Erythroblast (primary cell): Measurements from ENCODE around the gene PRAMEF5.
"Not testable (repeated sequence)": the region's sequence is repeated elsewhere in the genome, so short reads cannot be mapped to it uniquely, and the experiment has no call there.

Source experiments
- DNase-seq, 2 experiments: peaks; one replicate each; lab custom pipeline; 2025; lab: John Stamatoyannopoulos, UW
- GATA1 ChIP-seq: IDR thresholded peaks from 2 replicates; pipeline ENCODE4 v1.6.1; 2011; ENCODE audit warnings: low read depth, mild to moderate bottlenecking, control low read depth, low read length, moderate library complexity
- POLR2A ChIP-seq: IDR thresholded peaks from 2 replicates; pipeline ENCODE4 v1.6.1; 2011; ENCODE audit warnings: mild to moderate bottlenecking, low read length

The PRAMEF5 gene

DNA sequence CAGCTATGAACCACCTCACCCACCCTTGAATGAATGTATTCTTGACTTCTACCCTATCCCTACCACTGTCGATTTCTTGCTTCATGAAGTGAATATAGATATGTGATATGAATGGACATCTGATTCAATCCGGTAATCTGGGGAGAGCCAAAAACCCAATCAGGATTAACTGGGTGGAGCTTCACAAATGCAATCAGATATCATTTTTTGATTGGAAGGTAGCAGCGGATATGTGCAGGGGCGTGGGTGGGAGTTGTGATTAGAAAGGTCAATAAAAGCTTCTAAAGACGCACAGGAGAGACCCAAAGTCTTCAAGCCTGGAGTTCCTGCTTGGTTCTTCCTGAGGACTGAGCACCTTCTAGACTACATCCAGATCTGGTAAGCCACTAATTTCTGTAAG, at the start of gene PRAMEF5:
TSS of gene PRAMEF5 (plus strand) at position 301 of the 400 bp plus-strand sequence. CDS start 5,071 bp downstream, outside the sequence.
- DNase-seq = not testable (repeated sequence)

DNA sequence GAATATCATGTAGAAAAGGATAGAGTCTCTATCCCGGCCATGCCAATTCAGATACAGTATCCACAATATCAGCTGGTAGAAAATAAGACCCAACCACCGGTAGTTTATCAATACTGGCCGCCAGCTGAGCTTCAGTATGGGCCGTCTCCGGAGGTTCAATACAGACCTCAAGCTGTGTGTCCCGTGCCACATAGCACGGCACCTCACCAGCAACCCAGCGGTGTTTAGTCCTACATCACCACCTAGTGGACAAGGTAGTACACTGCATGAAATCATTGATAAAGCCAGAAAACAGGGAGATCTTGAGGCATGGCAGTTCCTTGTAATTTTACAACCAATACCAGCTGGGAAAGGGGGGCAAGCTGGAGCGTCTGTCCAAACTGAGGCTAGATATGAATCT, 45.3 kb upstream of the PRAMEF5 start:
- DNase-seq = not testable (repeated sequence)

DNA sequence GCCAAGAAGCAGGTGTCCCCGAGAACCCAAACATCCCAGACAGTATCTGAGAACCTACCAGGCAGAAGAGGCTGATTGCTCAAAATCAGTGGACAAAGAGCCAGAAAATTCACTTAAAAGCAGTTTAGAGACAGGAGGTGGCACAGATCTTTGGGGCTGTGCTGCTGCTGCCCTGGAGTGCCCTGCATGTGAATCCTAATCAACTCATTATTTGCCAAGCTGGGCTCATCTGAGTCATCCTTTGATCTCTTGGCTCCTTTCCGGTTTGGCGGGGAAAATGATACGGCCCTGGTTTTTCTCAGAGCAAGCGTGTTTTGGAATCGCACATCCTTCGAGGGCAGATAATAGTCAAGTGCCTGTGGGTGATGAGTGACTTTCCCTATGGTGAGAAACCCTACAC, 37.4 kb upstream of the PRAMEF5 start:
- DNase-seq = not testable (repeated sequence)

DNA sequence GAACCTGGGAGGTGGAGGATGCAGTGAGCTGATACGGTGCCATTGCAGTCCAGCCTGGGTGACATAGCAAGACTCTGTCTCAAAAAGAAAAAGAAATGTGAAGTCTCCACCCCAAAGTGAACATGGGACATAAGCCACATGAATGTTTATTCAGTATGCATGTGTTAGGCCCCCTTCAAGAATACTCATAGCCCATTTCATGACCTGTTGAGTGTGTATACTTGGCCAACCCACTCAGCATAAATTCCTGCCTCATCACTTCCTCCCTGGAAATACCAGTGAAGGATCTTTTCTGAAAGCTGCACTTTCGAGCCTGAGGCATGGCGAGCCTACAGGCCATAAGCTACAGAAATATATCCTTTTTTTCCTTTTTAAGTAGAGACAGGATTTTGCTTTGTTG, 34.8 kb upstream of the PRAMEF5 start:
- DNase-seq = not testable (repeated sequence)

DNA sequence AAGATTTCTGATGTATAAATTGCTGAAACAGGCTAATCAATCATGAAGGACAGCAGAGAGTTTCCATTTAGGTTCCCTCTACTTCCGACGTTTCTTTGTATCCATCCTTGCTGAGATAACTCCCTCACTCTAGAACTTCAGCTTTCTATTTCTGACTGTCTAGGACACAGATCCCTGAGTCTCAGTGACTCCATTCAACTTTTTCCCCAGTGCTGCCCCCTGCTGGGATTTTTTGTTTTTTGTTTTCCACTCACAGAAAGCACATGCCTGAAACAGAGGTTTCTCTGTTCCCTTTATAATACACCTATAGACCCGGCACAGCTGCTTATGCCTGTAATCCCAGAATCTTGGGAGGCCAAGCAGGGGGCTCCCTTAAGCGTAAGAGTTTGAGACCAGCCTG, 31.2 kb upstream of the PRAMEF5 start:
- DNase-seq = not testable (repeated sequence)

DNA sequence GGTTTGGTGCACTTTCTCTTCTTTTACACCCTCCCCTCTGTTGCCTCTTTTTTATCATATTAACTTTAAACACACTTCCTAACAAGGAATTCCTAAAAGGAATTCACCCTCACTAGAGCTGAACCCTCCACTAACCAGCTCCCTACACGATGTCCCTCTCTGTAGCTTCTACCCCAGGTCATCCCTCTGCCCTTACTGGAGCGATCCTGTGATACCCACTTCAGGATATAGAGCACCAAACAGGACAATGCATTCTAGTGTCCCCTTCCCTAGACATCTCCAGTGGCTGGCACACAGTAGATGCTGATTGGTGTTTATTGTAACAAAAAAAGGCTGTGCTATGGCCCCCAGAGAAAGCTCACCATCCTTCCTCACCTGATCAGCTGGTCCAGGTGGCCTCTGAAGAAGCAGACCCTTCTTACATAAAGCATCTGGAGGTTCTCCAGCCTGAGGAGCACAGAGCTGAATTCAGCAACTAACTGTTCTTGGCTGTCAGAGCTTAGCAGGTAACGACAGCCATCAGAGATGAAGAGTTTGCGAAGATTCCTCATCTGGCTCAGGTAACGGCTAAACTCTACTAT, 29.4 kb upstream of the PRAMEF5 start:
- TF ChIP-seq GATA1 (no peak), POLR2A (no peak)
- DNase-seq = no peak

DNA sequence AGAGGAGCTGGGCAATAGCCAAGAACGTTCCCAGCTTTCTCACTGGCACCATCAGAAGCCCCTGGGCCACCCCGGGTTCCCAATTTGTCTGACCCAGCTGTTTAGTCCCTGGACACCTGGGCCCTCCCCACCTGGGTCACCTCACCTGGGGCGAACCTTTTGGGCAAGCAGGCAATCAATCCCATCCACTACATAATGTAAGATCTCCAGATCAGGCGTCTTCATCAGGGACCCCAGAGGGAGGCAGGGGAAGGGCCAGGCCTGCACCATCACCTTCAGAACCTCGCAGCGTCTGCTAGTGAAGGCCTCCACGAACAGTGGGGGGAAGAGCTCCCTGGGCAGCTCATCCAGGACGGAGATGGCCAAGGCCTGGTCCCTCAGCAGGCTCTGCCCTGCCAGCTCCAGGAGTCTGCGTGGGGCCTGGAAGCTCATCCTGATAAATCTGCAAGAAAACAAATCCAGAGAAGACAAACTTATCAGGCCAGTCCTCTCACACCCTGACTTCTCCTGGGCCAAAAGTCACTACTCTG, 28.3 kb upstream of the PRAMEF5 start, which contains the start of gene PRAMEF18:
TSS of gene PRAMEF18 (minus strand) at position 480 of the 530 bp plus-strand sequence. CDS start at position 432, 48 bp downstream.
- not testable (repeated sequence) for DNase-seq

DNA sequence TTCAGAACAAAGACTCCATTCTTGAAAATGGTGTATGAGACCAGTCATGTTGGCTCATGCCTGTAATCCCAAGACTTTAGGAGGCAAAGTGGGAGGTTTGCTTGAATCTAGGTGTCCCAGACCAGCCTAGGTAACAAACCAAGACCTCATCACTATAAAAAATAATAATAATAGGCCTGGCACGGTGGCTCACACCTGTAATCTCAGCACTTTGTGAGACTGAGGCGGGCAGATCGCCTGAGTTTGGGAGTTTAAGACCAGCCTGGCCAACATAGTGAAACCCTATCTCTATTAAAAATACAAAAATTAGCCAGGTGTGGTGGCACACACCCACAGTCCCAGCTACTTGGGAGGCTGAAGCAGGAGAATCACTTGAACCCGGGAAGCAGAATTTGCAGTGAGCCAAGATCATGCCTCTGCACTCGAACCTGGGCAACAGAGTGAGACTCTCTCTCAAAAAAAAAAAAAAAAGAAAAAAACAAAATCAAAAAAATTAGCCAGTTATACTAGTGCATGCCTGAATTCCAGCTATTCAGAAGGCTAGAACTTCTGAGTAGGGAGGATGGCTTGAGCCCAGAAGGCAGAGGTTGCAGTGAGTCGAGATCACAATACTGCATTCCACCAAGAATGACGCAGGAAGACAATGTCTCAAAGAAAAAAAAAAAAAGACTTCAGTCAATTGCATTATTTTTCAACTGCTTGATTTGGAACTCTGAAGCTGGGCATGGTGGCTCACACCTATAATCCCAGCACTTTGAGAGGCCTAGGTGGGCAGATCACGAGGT, 26.5 kb upstream of the PRAMEF5 start:
- DNase-seq = not testable (repeated sequence)

DNA sequence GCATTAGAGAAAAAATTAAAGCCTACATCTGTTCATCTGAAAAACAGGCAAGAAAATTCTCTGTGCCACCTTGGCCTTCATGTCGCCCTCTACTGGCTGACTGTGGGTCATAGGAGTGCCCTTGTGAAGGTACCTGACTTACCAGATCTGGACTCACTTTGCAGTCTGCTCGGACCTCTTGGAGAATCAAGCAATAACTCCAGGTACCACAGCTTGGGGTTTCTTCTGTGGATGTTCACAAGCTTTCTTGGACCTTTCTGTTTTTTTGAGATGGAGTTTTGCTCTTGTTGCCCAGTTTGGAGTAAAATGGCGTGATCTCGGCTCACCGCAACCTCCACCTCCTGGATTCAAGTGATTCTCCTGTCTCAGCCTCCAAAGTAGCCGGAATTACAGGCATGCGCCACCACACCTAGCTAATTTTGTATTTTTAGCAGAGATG, 25.6 kb upstream of the PRAMEF5 start:
- TF ChIP-seq POLR2A (no peak), GATA1 (no peak)
- DNase-seq = peak; percentile 15 to 45

DNA sequence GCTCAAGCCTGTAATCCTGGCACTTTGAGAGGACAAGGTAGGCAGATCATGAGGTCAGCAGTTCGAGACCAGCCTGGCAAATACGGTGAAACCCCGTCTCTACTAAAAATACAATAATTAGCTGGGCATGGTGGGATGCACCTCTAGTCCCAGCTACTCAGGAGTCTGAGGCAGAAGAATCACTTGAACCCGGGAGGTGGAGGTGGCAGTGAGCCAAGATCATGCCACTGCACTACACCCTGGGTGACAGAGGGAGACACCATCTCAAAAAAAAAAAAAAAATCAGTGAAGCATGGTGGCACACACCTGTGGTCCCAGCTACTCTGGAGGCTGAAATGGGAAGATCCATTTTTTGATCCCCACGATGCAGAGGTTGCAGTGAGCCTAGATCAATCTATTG, 23.9 kb upstream of the PRAMEF5 start:
- not testable (repeated sequence) for DNase-seq

DNA sequence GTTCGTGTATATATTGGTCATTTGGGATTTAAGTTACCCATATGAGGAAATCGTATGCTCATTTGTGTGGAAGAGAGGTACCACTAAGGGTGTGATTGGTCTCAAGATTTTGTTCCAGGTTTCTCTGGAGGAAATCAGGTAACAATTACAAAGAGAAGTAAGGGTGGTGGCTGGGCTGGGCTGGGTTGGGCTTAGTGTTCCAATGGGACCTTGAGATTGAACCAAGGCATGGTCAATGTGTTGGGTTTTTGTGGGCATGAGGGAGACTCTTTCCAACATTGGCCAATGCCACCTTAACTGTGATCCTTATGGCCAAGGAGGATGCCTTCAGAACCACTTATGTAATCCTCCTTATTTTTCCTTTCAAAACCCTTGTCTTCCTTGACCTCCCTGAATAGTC, 23.4 kb upstream of the PRAMEF5 start:
- not testable (repeated sequence) for DNase-seq

DNA sequence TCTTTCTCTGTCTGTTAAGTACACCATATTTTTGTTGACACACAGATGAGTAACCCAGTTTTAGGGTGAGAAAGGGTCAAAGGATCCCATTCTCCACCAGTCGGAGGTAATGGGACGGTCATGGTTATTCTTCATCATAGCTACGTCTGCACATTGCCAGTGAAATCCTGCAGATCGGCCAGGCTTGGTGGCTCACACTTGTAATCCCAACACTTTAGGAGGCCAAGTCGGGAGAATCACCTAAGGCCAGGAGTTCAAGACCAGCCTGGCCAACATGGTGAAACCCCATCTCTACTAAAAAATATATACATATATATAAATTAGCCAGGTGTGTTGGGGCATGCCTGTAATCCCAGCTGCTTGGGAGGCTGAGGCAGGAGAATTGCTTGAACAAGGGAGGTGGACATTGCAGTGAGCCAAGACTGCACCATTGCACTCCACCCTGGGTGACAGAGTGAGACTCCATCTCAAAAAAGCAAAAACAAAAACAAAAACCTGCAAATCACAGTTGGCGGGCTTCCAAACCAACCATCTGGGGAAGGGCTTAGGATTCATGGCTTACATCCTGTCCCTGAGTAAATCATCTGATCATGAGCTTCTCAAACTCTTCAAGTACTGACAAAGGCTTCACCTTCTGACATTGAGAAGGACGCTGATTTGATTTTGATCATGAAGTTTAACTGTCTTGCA, 22.8 kb upstream of the PRAMEF5 start:
- DNase-seq = not testable (repeated sequence)

DNA sequence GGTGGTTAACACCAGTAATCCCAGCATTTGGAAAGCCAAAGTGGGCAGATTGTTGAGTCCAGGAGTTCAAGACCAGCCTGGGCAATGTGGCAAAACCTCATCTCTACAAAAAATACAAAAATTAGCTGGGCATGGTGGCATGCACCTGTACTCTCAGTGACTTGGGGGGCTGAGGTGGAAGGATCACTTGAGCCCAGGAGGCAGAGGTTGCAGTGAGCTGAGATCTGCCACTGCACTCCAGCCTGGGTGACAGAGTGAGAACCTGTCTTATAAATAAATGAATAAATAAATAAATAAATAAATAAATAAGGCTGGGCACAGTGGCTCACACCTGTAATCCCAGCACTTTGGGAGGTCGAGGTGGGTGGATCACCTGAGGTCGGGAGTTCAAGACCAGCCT, 21.9 kb upstream of the PRAMEF5 start:
- not testable (repeated sequence) for DNase-seq

DNA sequence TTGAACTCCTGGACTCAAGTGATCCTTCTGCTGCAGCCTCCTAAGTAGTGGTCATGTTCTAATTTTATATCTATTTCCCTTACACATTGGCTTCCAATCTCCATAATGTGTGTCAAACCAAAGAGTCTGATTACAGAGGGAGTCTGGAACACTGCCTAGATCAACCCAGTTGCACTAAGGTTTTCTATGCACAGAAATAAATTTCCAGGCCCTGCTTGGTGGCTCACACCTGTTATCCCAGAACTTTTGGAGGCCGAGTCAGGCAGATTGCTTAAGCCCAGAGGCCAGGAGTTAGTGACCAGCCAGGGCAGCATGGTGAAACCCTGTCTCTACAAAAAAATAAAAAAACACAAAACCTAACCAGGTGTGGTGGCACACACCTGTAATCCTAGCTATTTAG, 19.9 kb upstream of the PRAMEF5 start:
- not testable (repeated sequence) for DNase-seq

DNA sequence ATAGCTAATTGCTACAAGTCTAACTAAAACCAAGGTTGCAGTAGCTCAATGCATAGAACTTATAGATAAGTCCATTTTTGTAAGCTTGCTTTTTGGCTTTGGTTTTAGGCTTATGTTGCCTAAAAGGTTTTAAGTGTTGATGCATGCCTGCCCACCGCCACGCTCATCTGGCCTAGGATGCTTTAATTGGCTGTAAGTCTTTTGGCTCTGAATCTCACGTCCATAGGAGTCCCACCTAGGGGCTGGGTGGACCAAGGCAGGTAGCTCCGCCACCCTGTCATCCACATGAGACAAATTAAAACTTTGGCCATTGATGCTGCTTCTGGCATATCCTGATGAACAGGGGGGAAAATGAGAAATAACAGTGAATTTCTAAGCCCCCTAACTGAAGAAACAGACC, 16.4 kb upstream of the PRAMEF5 start:
- not testable (repeated sequence) for DNase-seq

DNA sequence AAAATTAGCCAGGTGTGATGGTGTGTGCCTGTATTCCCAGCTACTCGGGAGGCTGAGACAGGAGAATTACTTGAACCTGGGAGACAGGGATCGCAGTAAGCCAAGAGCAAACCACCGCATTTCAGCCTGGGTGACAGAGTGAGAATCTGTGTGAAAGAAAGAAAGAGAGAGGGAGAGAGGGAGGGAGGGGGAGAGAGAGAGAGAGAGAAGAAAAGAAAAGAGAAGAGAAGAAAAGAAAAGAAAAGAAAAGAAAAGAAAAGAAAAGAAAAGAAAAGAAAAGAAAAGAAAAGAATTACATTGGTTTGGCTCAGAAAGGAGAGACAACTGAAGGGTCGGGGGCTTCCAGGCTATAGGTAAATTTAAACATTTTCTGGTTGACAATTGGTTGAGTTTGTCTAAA, 14.4 kb upstream of the PRAMEF5 start:
- not testable (repeated sequence) for DNase-seq

DNA sequence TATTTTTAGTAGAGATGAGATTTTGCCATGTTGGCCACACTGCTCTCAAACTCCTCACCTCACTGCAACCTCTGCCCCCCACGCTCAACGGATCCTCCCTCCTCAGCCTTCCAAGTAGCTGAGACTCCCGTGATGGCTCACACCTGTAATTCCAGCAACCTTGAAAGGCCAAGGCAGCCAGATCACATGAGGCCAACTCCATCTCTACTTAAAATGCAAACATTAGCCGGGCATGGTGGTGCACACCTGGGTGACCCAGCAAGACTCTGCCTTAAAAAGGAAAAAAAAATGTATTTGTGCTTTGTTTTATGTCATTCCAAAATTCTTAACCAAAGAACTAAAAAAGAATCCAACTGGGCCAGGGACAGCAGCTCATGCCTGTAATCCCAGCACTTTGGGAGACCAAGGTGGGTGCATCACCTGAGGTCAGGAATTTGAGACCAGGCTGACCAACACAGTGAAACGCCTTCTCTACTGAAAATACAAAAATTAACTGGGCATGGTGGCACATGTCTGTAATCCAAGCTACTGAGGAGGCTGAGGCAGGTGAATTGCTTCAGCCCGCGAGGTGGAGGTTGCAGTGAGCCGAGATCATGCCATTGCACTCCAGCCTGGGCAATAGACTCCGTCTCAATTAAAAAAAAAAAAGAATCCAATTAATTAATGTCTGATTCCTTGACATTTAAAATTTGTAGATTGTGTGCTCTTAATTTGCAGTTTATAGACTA, 10.3 kb upstream of the PRAMEF5 start:
- not testable (repeated sequence) for DNase-seq

DNA sequence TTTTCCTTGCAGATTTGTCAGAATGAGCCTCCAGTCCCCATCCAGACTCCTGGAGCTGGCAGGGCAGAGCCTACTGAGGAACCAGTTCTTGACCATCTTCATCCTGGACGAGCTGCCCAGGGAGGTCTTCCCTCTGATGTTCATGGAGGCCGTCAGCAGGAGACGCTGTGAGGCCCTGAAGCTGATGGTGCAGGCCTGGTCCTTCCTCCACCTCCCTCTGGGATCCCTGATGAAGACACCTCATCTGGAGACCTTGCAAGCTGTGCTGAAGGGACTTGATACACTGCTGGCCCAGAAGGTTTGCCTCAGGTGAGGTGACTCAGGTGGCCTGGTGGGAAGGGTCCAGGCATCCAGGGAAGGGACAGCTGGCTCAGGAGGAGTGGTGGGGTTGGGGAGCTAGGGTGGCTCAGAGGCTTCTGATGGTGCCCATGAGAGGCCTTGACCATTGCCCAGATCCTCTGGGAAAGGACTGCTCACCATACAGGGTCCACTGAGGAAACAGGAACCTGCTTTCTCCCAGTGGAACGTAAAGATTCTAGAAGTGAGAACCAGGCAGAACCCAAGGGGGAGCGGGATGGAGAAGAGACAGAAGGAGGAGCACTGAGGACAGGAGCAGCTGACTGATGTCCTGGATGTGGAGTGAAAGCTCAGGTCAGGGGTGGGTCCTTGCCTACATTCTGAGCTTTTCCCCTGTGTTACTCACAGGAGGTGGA, 8.0 kb upstream of the PRAMEF5 start:
- DNase-seq = not testable (repeated sequence)

DNA sequence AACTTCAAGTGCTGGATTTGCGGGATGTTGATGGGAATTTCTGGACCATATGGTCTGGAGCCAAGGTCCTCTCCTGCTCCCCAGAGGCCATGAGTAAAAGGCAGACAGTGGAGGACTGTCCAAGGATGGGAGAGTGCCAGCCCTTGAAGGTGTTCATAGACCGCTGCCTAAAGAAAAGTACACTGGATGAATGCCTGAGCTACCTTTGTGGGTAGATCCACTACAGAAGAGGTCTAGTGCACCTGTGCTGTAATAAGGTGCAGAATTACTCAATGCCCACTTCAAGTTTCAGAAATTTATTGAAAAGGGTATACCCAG, 7.5 kb upstream of the PRAMEF5 start:
- not testable (repeated sequence) for DNase-seq

DNA sequence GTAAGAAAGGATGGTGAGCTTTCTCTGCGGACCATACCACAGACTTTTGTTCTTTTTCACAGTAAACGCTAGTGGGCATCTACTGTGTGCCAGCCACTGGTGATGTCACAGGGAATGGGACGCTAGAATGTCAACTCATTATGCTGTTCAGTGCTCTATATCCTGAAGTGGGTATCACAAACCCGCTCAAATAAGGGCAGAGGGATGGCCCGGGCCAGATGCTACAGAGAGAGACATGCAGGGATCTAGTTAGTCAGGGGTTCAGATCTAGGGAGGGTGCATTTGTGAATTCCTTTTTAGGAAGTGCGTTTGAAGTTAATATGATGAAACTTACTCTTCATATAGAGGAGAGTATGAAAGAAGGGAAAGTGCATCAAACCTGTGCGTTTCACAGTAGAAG, 6.9 kb upstream of the PRAMEF5 start:
- DNase-seq = not testable (repeated sequence)
